Measurements from ENCODE around the gene CDKN2A.

CDKN2A gene

GRCh38 chr9:21993893-21994555, at the start of gene CDKN2A:
TSS of gene CDKN2A (minus strand) at chr9:21994392.
- DNase-seq (ENCODE audit: low read depth) = no peak

- DNase-seq (ENCODE audit: low read depth) = no peak
Observed at GRCh38 chr9:22043928-22044327, 49.7 kb upstream of the CDKN2A start.

GRCh38 chr9:22041775-22042174, 47.6 kb upstream of the CDKN2A start:
- DNase-seq (ENCODE audit: low read depth) = no peak

GRCh38 chr9:22041344-22041743, 47.2 kb upstream of the CDKN2A start:
- DNase-seq (ENCODE audit: low read depth) = no peak

- peak; percentile 62 for DNase-seq (ENCODE audit: low read depth)
Observed at GRCh38 chr9:22040760-22041159, 46.6 kb upstream of the CDKN2A start.

- DNase-seq (ENCODE audit: low read depth) = no peak
Observed at GRCh38 chr9:22039258-22039657, 45.1 kb upstream of the CDKN2A start.

- DNase-seq (ENCODE audit: low read depth) = no peak
Observed at GRCh38 chr9:22037954-22038690, 43.9 kb upstream of the CDKN2A start.

GRCh38 chr9:22036866-22037626, 42.9 kb upstream of the CDKN2A start:
- no peak for DNase-seq (ENCODE audit: low read depth)

- DNase-seq (ENCODE audit: low read depth) = no peak
Observed at GRCh38 chr9:22035591-22036011, 41.4 kb upstream of the CDKN2A start.

- DNase-seq (ENCODE audit: low read depth) = no peak
Observed at GRCh38 chr9:22033012-22033630, 38.9 kb upstream of the CDKN2A start.

GRCh38 chr9:22031655-22032411, 37.6 kb upstream of the CDKN2A start:
- no peak for DNase-seq (ENCODE audit: low read depth)

GRCh38 chr9:22030101-22030598, 36.0 kb upstream of the CDKN2A start:
- peak; percentile 69 for DNase-seq (ENCODE audit: low read depth)

GRCh38 chr9:22029231-22029630, 35.0 kb upstream of the CDKN2A start:
- DNase-seq (ENCODE audit: low read depth) = no peak

GRCh38 chr9:22028394-22028793, 34.2 kb upstream of the CDKN2A start:
- DNase-seq (ENCODE audit: low read depth) = no peak

GRCh38 chr9:22026696-22027095, 32.5 kb upstream of the CDKN2A start:
- DNase-seq (ENCODE audit: low read depth) = no peak

GRCh38 chr9:22022396-22022795, 28.2 kb upstream of the CDKN2A start:
- no peak for DNase-seq (ENCODE audit: low read depth)

GRCh38 chr9:22010866-22011625, 16.9 kb upstream of the CDKN2A start:
- DNase-seq (ENCODE audit: low read depth) = no peak

GRCh38 chr9:22009506-22009867, 15.3 kb upstream of the CDKN2A start:
- DNase-seq (ENCODE audit: low read depth) = no peak

GRCh38 chr9:22008717-22009505, 14.7 kb upstream of the CDKN2A start, which contains the start of gene CDKN2B:
TSS of gene CDKN2B (minus strand) at chr9:22009305. CDS start at chr9:22008953, 352 bp downstream.
- DNase-seq (ENCODE audit: low read depth) = peak; percentile 92

GRCh38 chr9:22008384-22008716, 14.2 kb upstream of the CDKN2A start:
- peak; percentile 16 for DNase-seq (ENCODE audit: low read depth)

Measured in HS-5 (cell line).